ENCODE data around the gene ZBTB20.

Gene ZBTB20

DNA sequence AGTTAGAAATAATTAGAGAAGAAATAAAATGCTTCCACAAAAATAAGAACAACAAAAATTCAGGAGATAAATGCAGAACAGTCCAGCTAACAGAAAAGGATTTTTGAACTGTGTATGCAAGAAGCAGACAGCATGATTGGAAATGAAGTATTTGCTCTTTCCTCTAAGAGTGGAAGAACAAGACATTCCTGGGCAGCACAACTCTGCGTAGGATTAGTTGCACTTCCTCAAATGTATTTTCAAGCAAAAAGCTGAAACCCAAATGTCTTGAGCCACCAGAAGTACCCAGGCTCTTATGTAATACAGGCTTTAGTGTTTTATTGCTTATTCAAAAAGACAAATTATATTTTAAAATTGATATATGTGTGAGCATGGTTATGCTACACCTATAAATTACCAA is 127.2 kb downstream of the ZBTB20 start:
- DNase-seq (ENCODE audit: low spot score) = peak; percentile 17

DNA sequence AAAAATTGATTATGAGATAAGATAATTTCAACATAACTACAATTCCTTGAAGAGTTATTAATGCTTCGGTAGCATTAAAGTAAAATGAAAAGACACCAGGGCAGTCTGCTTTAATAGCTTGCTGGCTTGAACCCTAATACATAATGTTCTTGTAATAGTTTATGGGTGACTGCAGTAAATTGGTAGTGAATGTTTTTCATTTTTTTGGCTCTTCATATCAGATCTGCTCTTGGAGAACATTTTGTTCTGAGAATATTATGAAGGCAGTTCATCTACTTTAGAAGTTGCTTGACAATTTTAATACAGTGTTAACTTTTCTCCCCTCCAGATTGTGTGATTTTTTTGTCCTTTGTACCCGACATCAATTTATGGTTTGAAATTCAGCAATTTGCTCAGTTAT is 128.4 kb downstream of the ZBTB20 start:
- no peak for DNase-seq (ENCODE audit: low spot score)

DNA sequence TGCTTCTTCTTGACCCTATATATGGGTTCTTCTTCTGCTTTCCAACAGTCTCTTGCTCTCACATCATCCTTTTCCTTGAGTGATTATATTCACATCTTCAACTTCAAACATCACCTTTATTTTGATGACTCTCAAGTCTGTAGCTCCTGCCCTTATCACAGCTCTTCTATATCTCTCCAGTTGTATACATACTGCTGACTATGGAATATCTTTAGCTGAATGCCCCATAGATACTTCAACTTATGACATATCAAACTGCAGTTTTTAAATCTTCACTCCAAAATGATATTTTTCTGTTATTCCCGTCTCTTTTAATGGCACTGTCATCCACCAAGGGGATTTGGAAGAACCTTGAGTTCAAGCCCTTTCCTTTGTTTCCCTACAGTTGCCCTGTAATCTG is 139.1 kb downstream of the ZBTB20 start:
- no peak for DNase-seq (ENCODE audit: low spot score)

DNA sequence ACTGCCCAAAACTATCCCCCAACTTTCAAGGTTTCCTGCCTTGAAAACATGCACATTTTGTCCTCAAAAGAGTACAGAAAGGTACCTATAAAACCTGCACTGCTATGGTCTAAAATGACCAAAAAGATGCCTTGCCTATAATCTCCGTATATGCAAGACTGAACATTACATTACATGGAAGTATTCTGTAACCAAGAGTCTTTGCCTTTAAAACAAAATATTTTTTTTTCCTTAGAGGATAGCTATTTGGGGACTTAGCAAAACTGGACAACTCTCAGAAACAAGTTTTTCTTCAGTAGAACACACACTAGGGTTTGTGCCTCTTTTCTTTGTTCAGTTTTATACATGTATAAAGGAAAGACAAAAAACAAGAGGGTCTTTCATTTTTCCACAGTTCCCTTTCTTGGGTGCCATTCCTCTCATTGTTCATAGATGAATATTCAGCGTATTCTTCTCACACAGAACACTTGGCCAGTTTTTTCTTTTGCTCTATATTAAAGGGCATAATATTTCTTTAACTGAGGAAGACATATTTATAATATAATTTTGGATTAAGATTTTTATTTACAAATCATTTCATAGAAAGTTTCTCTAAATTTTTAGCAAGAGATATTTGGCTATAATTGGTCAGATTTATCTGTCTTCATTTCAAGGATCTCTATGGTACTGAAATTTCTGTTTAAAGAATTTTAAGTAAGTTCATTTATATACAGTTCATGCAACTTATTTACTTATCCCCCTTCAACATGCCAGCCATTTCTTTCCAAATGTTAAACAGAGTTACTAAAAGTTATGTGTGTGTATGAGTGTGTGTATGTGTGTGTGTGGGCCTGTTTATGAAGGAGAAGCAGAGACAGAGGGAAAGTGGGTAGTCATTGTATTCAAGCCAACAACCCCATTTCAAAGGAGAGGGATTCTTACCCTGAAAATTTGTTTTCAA is 142.6 kb downstream of the ZBTB20 start:
- DNase-seq (ENCODE audit: low spot score) = no peak

DNA sequence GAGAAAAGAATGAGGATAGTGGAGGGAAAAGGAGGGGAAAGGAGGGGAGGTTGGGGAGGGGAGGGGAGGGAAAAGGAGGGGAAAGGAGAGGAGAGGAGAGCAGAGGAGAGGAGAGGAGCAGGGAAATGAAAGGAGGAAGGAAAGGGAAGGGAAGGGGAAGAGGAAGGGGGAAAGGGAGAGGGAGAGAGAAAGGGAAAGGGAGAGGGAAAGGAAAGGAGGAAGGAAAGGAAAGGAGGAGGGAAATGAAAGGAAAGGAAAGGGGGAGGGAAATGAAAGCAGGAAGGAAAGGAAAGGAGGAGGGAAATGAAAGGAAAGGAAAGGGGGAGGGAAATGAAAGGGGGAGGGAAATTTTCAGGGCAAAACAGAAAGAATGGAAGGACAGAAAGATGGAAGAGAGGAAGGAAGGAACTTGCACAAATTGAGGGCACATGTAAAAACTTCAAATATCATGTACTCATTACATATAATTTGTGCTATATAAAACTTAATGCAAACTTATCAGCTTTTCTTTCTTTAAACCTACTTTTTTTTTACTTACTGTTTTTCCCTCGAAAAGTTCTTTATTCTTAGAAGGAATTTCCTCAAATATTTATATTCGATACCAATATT is 148.0 kb downstream of the ZBTB20 start:
- DNase-seq (ENCODE audit: low spot score) = no peak

DNA sequence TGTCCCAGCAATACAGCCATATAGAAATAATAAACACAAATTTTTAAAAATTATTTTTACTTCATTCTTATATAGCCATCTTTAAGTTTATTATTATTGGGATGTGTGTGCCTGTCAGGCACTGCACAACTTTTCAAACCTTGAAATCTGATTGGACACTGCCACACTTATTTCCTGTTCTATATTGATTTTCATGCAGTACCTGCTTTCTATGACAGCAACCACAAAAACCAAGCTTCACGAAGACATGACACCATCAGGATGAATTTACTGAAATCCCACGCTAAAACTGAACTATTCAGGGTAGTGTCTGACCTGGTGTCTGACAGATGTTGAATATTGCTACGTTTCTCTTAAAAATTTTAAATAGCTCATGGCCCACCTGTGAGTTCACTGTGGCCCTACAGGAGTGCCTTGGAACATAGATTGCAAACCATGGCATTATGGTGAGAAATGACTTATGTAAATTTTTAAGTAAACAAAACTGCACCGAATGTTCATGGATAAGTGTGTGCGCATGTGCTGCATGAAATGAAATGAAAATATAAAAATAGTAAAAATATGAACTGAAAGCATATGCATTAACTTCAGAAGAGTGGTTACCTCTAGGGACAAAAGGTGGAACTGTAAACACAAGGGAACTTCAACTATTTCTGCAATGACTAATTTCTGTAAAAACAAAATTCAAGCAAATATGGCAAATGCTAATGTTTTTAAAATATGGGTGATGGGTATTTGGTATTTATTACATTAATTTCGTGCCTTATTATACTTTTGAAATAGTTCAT is 152.3 kb downstream of the ZBTB20 start:
- no peak for DNase-seq (ENCODE audit: low spot score)

DNA sequence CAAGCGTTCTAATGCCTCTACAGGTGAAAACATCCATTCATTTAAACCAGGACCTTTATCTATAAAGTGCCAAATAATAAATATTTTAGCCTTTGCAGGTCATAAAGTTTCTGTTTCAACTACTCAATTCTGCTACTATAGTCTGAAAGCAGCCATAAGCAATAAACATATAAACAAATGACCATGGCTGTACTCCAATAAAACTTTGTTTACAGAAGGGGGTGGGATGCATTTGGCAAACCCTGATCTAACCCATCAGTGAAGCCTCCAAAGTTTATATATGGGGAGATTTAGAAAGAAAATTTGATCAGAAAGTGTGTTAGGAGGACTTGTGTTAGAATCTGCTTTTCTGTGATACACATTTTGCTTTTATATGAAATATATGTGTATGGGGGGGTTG is 161.3 kb downstream of the ZBTB20 start:
- DNase-seq (ENCODE audit: low spot score) = no peak

DNA sequence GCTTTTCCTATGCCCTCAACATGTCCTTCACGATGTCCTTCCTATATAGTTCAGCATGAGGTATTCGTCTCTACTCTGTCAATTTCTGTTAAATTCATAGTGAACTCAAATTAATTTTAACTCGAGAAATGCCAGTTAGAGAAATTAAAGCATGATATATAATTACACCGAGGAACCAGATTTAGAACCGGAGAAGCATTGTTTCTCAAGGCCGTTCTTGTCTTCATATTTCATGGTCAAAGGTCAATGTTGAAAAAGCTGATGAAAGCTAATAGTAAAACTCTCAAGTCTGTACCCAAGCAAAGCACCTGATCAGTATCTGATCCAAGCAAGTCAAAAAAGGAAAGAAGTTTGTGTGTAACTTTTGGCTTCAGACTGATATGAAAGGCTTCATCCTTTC is 163.8 kb downstream of the ZBTB20 start:
- no peak for DNase-seq (ENCODE audit: low spot score)

DNA sequence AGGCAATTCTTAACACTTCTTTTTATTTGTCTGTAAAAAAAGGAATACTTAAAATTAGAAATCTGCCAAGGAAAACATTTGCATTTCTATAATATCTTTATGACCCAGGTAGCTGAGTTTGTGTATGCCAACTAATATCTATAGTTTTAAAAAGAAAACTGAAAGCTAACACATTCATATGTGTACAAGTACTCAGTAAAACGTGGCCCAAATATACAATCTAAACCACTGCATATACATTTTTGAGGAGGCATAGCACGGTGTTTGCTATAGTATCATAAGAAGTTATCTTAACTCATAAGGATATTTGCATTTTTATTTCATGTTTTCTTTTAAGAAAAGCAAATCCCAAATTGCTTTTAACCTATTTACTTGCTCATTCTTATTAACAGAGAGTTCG is 172.7 kb downstream of the ZBTB20 start:
- DNase-seq (ENCODE audit: low spot score) = no peak

DNA sequence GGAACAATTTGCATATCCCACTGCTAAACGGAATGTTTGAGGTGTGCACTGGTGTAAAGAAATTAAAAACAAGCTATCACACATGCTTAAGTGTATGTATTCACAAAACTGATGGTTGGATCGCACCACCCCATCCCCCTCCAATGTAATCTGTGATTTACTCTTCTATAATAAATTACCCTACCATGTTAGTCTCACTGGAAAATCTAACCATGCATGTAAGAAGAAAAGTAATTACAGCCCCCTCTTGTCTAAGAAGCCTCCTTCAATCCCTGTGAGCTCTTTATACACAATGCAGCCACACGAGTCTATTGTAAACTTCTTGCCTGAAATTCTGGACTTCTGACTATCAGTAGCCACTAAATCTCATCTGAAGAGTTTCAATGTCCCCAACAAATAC is 173.6 kb downstream of the ZBTB20 start:
- no peak for DNase-seq (ENCODE audit: low spot score)

DNA sequence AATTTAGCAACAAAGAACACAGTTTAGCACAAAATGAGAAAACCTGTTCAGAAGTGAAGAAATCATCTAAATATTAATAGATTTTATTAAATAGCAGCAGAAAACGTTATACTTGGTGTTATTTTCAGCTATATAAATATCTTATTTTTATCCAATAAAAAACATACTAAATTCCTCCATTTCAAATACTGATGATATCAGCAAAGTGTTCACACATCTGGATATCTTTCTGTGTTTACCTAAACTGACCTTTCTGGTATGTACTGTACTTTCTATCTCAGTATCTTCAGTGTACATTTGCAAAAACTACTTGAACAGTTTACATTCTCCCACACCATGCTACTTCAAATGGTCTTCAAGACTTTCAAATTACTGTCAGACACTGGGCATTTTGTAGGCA is 179.9 kb downstream of the ZBTB20 start:
- no peak for DNase-seq (ENCODE audit: low spot score)

DNA sequence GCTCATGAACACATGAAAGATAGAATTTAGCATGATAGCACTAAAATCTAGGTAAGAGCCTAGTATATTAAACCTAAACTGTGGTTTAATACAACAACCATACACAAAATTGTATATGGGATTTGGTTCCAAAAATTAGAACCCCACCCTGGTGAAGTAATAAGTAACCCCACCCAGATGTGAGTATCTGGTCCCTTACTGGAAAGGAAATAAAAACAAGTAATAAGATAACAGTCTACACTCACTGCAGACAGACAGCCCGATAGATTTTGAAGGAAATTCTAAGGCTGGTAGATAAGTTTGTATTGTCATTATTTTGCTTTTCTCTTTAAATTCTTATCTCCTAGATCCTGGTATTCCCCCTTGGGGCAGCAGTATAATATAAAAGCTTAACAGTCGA is 184.9 kb downstream of the ZBTB20 start:
- no peak for DNase-seq (ENCODE audit: low spot score)

DNA sequence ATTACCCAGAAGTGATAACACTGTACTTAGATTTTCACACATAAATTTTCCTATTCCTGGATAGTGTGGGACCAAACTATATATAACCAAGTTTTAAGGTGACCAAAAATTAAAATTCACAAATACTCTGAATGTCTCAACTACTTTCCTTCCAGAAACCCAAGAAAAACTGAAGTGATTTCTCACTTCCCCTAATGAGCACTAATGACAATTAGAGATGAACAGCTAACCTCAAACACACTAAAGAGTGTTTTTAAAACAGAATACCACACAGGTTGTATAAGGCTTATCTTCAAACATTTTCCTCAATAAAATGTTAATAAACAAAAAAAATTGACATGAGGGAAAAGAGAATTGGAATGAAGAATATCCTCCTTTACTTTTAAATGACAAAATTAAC is 188.2 kb downstream of the ZBTB20 start:
- no peak for DNase-seq (ENCODE audit: low spot score)

DNA sequence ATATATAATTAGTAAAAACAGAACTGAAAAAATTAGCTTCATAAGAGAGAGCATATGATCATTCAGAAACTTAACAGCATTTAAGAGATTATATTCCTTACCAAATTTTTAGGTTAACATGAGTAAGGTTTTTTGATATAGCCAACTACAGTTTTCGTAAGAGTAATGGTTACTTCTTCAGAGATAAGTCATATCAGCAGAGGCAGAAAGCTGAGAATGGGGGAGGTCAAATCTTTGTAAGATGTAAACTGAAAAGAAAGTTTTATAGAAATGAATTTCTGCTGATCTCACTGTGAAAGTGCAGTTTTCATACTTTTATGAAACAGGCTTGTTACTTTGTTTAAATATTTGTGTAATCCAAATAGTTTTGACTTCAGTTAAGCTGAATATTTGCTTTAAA is 193.3 kb downstream of the ZBTB20 start:
- DNase-seq (ENCODE audit: low spot score) = no peak

DNA sequence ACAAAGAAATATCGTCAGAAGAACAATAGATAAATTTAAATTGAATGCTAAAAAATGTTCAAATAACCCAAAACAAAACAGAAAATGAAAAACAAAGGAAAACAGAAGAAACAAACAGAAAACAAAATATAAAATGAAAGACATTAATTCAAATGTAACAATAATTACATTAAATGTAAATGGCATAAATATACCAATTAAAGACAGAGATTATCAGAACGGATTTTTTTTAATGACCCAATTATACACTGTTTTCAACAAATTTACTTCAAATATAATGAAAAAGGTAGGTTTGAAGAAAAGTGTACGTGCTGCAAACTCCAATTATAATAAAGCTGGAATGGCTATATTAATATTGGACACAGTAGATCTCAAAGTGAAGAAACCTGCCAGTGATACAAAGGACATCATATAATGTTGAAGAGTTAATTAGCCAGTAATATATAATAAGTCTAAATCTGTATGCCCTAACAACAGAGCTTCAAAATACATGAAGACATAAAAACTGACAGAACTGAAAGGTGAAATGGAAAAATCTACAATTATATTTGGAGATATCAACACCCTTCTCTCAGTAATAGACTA is 193.8 kb downstream of the ZBTB20 start:
- no peak for DNase-seq (ENCODE audit: low spot score)

DNA sequence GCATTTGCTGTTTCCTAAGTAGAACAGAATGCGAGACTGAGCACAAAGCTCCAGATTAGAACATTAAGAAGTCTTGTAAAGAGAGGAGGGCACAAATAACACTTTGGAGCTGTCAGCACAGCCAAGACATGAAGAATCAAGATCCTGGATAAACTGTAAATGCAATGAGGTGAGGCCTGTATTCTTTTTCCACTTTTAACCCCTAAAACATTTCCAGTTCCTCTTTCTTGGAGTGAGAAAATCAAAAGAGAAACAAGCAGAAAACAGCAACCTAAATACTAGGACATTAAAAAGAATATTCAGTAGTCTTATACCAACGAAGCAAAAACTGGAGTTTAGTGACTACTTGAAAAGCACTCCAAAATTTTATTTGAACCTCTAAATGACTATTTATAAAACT is 204.3 kb downstream of the ZBTB20 start:
- DNase-seq (ENCODE audit: low spot score) = no peak

DNA sequence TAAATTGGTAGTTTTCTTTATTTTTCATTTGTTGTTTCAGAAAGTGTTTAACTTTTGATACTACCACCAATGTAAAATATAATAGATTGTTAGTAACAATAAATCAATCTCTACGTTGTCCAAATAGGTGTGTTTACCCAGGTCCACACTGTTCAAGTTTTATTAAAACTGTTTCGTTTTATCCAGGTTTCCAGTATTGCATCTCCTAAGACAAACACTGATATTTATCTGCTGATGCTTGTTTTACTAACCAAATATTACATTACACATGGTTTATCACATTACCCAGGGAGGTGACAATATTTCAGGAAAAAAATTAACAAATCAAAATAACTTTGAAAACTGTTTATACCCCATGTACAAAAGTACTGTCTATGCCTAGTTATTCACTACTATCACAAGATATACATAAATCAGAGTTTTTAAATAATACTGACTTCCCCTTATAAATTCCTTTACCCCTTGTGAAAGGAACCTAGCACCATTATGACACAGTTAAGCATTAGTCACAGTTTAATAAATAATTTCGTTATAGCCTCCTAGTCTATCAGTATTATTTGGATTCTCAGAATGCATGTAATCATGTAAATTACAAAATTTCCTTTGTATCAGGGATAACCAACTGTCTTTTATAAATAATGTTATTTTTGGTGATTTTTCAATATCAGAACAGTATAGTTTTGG is 205.3 kb downstream of the ZBTB20 start:
- DNase-seq (ENCODE audit: low spot score) = no peak

DNA sequence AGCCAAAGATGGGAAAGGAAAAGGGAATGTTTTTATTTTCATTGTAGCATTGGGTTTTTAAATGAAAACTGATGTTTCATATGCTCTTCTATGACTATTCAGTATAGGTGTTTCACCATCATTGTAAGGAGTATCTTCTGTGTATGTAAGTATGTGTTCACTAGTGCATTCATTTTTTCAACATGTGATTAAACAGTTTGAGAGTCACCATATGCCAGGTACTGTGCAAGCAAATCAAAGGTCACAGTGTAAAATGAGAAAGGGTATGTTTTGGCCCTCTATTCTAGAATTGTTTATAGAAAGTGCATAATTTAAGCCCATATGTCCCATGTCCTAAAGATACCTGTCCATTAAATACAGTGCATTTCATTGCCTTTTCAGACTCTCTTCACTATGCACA is 207.2 kb downstream of the ZBTB20 start:
- no peak for DNase-seq (ENCODE audit: low spot score)

DNA sequence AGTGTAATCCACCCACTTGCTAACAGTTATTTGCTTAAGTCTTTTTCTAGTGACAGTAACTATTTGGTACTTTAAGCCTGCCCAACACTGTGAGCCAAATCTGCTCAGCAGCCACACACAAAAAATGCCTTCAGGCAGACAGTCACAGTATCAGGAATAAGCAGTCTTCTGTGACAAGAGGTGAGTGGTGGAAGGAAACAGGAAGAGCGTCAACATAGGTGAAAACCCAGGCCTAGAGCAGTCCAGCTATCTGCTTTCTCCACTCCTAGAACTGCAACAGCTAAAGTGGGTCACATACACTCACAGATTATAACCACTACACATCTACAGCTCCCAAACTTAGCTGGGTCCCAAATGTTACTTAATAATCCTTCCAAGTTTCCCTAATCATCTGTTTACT is 213.7 kb downstream of the ZBTB20 start:
- no peak for DNase-seq (ENCODE audit: low spot score)

DNA sequence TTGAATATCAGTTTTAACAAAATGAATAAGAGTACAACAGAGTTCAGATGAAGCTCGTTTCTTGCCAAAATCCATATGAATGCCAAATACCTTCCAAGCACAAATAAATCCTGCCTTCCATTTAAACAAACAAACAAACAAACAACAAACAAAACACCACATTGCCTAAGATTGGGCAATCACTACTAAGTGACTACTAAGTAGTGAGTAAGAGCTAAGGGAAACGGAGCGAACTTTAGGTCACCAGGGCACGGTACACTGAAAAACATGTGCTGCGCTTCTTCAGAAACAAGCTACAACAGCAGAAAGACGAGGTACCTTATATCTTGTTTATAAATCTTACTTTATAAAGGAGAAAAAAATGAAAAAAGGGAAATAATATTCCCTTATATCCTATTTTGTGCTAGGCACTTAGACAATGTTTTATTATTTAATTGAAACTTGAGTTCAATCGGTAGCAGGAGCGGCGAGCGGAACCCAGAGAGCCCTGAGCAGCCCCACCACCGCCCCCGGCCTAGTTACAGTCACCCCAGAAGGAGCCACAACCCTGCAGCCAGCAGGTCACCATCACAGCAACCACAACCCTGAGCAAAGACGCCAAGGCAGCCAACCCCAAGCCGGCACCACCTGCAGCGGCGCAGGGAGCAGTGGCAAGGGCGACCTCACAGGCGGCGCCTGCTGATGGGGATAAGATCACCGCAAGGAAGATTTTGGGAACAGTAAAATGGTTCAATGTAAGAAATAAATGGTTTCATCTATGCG is 216.9 kb downstream of the ZBTB20 start:
- DNase-seq (ENCODE audit: low spot score) = no peak

DNA sequence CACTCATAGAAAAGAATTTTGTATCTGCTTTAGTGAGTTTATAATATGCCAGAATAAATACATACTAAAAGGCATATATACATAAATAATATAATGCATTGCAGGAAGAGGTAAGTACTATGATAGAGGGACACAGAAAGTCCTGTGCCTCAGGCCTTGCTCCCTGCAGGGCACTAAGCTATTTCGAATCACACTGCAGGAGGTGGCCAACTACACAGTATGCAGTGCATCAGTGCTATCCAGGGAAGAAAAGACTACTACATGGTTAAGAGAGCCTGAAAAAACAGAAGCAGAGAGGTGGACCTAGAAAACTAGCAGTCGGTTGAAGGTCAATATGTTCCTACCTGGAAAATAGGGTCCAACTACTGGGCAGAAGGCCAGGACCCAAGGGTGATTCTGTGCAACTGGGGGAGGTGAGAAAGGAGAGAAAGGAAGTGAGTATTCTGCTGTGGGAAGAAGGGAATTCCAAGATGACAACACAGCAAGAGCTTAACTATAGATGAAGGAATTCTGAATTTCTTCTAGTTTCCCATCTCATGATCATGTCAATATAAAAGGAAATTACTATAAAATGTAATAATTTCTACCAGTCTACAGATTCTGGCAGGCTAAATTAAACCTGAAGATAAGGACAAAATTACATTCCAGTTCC is 218.0 kb downstream of the ZBTB20 start:
- DNase-seq (ENCODE audit: low spot score) = no peak
